GM18508 (cell line): Measurements from ENCODE around the gene CD86.

ENCODE experiments used
- ATAC-seq: cut with Tn5 transposase; IDR thresholded peaks from one replicate; pipeline ENCODE4 v1.9.1; 2021; ENCODE audit warnings: moderate number of reproducible peaks; ENCODE audit not compliant: insufficient read depth, unreplicated experiment

Gene CD86

DNA sequence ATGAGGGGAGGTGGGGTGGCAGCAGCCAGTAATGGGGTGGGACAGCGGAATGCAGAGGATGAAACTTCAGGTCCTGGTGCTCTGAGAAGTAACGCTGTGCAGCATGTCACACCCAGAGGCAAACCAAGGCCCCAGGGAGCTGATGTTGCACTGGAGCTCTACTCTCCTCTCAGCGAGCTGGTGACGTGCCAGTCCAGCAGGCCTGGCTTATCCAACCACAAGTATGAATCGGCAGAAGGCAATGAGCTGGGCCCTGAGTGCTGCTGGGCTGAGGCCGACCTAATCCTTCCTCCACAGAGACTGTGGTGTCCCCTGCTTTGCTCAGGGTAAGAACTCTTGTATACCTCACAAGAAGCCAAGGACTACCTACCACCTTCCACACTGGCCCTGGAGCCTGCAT is 30.5 kb downstream of the CD86 start:
- ATAC-seq = no peak

- ATAC-seq = no peak
Measured at GRCh38 chr3:122088531-122088930, 33.4 kb downstream of the CD86 start.

DNA sequence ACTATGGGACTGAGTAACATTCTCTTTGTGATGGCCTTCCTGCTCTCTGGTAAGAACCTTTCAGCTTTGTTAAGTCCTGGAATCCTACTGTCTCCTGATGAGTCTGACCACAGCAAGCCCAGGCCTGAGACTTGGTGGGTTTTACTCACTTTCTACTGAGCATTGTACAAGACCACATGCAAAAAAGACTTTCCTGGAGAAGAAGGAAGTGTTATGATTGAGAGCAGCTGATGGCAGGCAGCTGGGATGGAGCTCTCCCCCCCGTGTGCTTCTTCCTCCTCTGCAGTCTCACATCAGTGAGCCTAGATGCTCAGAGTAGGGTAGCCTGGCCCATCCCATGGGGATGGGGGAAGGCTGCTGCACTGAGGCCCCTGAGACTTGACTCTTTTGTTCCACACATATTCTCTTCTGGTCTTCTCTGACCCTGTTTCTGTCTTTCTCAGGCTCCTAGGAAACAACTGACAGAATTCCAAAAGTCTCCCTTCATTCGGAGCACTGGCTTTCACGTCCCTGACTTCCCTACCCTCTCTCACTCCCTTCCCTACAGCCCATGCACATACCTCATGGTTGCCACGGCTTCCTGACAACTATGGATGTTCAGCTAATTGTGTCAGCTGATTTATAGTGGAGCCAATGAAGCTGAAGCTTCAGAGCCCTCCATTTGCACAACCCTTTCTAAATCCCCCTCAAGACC is 36.6 kb downstream of the CD86 start:
- ATAC-seq = peak; percentile 40

GRCh38 chr3:122092460-122093165 is 37.5 kb downstream of the CD86 start:
- no peak for ATAC-seq

DNA sequence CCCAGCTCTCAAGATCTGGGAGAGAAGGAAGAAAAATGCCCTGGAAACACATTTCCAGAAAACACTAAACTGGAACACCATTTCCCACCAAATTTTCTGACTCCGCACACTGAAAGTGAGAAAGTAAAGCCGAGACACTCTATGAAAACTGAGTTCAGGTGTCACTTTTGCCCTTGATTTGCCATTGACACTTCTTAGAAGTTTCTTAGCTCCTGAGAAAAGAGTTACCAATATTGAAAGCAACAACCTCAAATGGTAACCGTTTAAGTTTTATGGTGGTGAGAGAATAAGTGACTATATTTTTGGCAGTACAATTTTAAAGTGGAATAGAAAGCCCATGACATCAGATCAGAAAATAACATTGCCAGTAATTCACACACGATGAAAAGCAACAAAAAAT is 39.0 kb downstream of the CD86 start:
- ATAC-seq = no peak

GRCh38 chr3:122094693-122095092 is 39.5 kb downstream of the CD86 start:
- ATAC-seq = no peak

GRCh38 chr3:122097141-122097540 is 42.0 kb downstream of the CD86 start:
- ATAC-seq = no peak

DNA sequence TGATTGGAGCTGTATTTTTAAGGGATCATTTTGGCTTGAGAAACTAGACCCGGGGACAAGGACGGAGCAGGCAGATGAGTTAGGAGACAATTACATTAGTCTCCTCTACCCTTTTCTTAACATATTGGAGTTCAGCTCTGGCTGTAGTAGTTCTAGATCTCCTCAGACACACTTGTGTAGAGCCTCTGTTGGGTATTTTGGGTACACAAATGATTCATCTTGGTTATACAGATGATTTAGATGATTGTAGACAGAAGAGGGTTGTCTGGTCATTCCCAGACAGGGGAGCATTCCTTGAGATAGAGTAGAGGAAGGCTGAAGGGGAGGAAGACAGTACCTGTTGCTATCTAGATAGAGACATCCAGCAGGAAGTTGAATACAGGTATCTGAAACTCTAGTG is 43.4 kb downstream of the CD86 start:
- ATAC-seq = no peak

GRCh38 chr3:122099255-122099654 is 44.1 kb downstream of the CD86 start:
- ATAC-seq = no peak

DNA sequence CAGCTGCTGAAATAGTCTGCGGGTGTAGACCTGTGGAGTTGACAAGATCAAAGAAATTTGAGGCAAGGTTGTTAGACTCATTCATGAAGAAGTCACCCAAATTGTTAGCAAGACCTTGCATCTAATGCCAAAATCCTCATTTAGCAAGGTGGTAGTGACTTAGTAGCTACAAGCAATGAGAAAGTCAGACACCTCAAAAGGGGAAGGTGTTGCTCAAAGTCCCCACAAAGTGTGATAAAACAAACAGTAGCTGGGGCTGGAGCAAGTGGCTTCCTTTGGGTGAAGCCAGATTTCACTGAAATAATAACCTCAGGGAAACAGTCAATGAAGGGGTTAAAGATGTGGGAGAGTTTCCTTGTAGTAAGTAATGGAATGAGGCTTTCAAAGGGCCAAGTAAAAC is 44.9 kb downstream of the CD86 start:
- no peak for ATAC-seq

- no peak for ATAC-seq
Measured at GRCh38 chr3:122100591-122101463, 45.7 kb downstream of the CD86 start.

GRCh38 chr3:122101646-122102045 is 46.5 kb downstream of the CD86 start:
- ATAC-seq = peak; percentile 19

GRCh38 chr3:122102191-122102935 is 47.2 kb downstream of the CD86 start:
- ATAC-seq = peak; percentile 32

DNA sequence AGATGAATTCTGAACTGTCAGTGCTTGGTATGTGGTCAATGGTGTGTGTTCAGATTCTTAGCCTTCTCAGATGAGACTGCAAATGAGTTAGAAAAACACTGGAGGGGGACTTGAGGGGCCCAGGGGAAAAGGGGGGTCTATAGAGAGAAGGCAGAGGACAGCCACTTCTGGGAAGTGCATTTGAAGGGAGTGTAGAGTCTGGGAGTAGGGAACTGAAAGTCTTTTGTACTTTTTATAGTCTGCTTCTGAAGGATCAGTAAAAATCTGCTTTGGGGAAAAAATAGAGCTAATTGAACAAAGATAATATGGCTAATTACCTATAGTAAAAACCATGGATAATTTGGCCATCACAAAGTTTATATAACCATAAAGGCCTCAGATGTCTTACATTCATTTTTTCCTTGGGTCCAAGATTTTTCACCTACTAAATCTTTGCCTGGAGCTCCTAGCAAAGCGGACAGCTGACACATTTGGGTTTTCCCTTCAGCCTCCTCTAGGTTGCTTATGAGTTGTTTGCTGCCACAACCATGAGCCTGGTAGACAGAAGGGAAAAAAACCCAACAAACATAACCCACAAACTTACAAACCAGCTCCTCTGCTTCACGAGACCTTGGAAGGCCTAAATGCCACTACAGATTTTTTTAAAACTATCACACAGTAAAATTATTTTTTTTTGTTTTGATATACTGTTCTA is 48.8 kb downstream of the CD86 start:
- ATAC-seq = no peak

DNA sequence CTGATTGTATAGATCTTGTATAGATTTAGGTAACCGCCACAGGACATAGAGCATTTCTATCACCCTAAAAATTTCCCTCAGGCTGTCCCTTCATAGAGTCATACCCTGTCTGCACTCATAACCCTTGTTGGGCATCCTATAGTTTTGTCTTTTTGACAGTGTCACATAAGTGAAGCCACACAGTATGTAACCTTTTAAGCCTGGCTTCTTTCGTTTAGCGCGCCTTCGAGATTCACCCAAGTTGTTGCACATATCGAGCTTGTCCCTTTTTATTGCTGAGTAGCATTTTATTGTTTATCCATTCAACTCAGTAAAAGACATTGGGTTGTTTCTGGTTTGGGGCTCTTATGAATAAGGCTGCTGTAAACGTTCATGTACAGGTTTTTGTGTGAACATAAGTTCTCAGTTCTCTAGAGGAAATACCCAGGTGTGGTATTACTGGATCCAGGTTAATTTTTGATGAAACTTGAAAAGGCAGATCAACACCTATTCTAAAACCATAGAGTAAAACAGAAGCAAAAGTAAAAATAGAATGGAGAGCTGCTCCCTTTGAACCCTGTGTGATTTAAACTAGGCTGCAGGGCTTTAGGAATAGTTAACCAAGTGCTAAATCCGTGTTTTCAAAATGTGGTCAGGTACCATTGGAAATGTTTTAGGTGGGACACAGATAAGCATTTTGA is 49.5 kb downstream of the CD86 start:
- peak; percentile 31 for ATAC-seq

- no peak for ATAC-seq
Measured at GRCh38 chr3:122105626-122106025, 50.5 kb downstream of the CD86 start.

DNA sequence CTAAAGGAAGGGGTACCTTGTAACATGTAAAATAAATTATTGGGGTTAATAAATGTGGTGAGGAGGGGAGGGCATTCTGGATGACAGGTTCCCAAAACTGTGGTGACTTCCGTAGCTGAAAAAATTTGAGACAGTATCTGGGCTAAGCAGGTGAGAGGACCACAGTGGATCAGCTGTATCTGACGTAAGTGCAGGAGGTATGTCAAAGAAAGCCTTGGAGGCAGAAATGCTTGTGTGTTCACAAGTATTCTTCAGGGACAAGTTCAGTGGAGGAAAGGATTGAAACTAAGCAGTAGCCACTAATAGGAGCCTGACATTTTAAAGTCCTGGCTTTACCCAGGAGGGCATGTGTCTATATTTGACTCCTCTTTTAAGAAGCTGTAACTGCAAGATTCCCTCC is 52.0 kb downstream of the CD86 start:
- no peak for ATAC-seq

DNA sequence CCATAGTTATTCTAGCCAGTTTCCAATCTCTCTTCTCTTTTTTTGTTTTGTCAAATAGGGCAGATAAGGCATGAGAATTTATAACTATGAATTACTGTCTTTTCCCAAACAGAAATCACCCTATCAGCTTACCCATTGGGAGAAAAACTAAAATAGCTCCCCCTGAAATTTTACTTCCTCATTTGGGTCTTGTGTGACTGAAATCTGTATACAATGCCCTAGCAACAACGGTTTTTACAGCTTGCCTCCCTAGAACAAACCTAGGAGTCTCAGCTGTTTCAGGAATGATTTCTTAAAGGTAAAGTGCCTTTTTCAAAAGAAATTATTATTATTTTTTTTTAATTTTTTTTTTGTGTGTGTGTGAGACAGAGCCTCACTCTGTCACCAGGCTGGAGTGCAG is 56.8 kb downstream of the CD86 start:
- ATAC-seq = no peak

DNA sequence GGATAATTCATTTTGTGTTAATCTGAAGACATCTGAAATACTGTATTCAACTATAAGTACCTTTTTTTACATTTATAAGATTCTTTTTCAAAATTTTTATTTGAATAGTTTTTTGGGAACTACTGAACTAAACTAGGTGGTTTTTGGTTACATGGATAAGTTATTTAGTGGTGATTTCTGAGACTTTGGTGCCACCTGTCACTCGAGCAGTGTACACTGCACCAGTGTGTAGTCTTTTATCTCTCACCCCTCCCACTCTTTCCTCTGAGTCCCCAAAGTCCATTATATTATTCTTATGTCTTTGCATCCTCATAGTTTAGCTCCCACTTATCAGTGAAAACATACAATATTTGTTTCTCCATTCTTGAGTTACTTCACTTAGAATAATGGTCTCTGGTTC is 57.6 kb downstream of the CD86 start:
- no peak for ATAC-seq
